HepG2 (cell line): ENCODE results near the gene MAP3K2. TPM values are rescaled to one million over a fixed set of nuclear protein-coding genes. Genes with fewer than 3 reads are reported as not detected.
A peak's percentile ranks its signal among the peaks of the same experiment; 100 is the strongest.
"Not testable (repeated sequence)": the region's sequence is repeated elsewhere in the genome, so short reads cannot be mapped to it uniquely, and the experiment has no call there.

Source experiments
- ATAC-seq: fragments of 200-7000 bp; cut with Tn5 transposase; 3 replicates; pipeline ENCODE4 v1.9.1; 2020; ENCODE audit warnings: mild to moderate bottlenecking, moderate library complexity
- BruUV-seq: library from RNA; stranded (reverse); fragments of 400-500 nt; replicated peaks from 2 replicates; lab custom pipeline; 2021; lab: Mats Ljungman, UMichigan
- CTCF ChIA-PET: fragments of 300-600 bp; formaldehyde crosslinking; extraction: SDS; loops from one replicate; lab custom pipeline; 2021; ENCODE audit warnings: low total read pairs, inconsistent platforms, low intra/inter-chr PET ratio; lab: Yijun Ruan, JAX
- POLR2A ChIA-PET: fragments of 350-600 bp; sonication (Branson Sonifier 250); formaldehyde crosslinking; loops from one replicate; lab custom pipeline; 2020; ENCODE audit warnings: antibody characterized with exemption, inconsistent platforms; lab: Yijun Ruan, JAX
- DNase-seq: peaks from one replicate; pipeline ENCODE4 v3.0.0-alpha.2; 2015; ENCODE audit warnings: low spot score
- FAIRE-seq: peaks from 3 replicates; lab custom pipeline; 2011; peaks lifted over from hg19 to GRCh38; lab: Jason Lieb, UNC
- H2AFZ ChIP-seq: one replicate; pipeline ENCODE4 v1.6.1; 2011; ENCODE audit warnings: low read length, inconsistent platforms
- H3K27ac ChIP-seq: fragments of 300-600 bp; 3 replicates; pipeline ENCODE4 v1.8.0; 2011; ENCODE audit warnings: mixed run types, mild to moderate bottlenecking, mixed read lengths, low read length, inconsistent platforms; ENCODE audit not compliant: insufficient read depth; ENCODE audit errors: extremely low read length
- H3K27me3 ChIP-seq, 2 experiments: fragments of 200-600 bp in 1 of 2; 2 replicates in 1 of 2; 3 replicates in 1 of 2; pipeline versions ENCODE4 v1.6.0 to v1.8.0; 2011; ENCODE audit warnings: low read length in 2 of 2, mild to moderate bottlenecking in 2 of 2, moderate library complexity in 2 of 2, inconsistent platforms in 1 of 2; ENCODE audit not compliant: insufficient read depth in 2 of 2, control insufficient read depth in 1 of 2
- H3K36me3 ChIP-seq, 2 experiments: fragments of 200-600 bp in 1 of 2; replicated peaks in 1 of 2; 2 replicates in 1 of 2; 3 replicates in 1 of 2; pipeline versions ENCODE4 v1.5.1 to v1.8.0; 2011; ENCODE audit warnings: low read length in 2 of 2, inconsistent platforms in 1 of 2; ENCODE audit not compliant: insufficient read depth in 2 of 2, control insufficient read depth in 1 of 2
- H3K4me1 ChIP-seq: 2 replicates; pipeline ENCODE4 v1.5.1; 2012; ENCODE audit warnings: low read length, inconsistent platforms; ENCODE audit not compliant: insufficient read depth
- H3K4me2 ChIP-seq: 2 replicates; pipeline ENCODE4 v1.6.0; 2011; ENCODE audit warnings: low read depth, low read length, inconsistent platforms
- H3K4me3 ChIP-seq, 3 experiments: fragments of 200-600 bp in 1 of 3; sonication (generic), shearing (Covaris generic) in 1 of 3; replicated peaks in 1 of 3; 2 replicates each; pipeline ENCODE4 v1.5.1; 2011 to 2016; ENCODE audit warnings: low read length in 3 of 3, inconsistent platforms in 2 of 3, low read depth in 2 of 3, mild to moderate bottlenecking in 2 of 3, control low read depth in 1 of 3, mixed read lengths in 1 of 3; ENCODE audit not compliant: insufficient read depth in 1 of 3
- H3K79me2 ChIP-seq: one replicate; pipeline ENCODE4 v1.6.1; 2011; ENCODE audit warnings: low read length, inconsistent platforms; ENCODE audit not compliant: insufficient read depth
- H3K9ac ChIP-seq: 2 replicates; pipeline ENCODE4 v1.6.0; 2011; ENCODE audit warnings: mild to moderate bottlenecking, low read depth, low read length, inconsistent platforms; ENCODE audit not compliant: insufficient read depth
- H3K9me3 ChIP-seq: 2 replicates; pipeline ENCODE4 v1.5.1; 2012; ENCODE audit warnings: mild to moderate bottlenecking, low read length
- H4K20me1 ChIP-seq: 2 replicates; pipeline ENCODE4 v1.6.0; 2011; ENCODE audit warnings: inconsistent platforms, mild to moderate bottlenecking, low read length, moderate library complexity; ENCODE audit not compliant: insufficient read depth
- CREM ChIP-seq, 2 experiments: sonication (generic) in 1 of 2; formaldehyde crosslinking in 1 of 2; IDR thresholded peaks; 2 replicates each; pipeline versions ENCODE4 v1.4.0 to v1.6.1; 2016 to 2020; ENCODE audit warnings: antibody characterized with exemption in 1 of 2, mild to moderate bottlenecking in 1 of 2, missing genetic modification reagents in 1 of 2
- FOXJ3 ChIP-seq: sonication (generic); formaldehyde crosslinking; IDR thresholded peaks from 2 replicates; pipeline ENCODE4 v1.4.0; 2020; ENCODE audit warnings: missing genetic modification reagents, mild to moderate bottlenecking, borderline replicate concordance
- HDAC1 ChIP-seq: sonication (generic); formaldehyde crosslinking; IDR thresholded peaks from 2 replicates; pipeline ENCODE4 v1.5.1; 2020; ENCODE audit warnings: mild to moderate bottlenecking, missing genetic modification reagents
- HNF4A ChIP-seq: sonication (generic); formaldehyde crosslinking; IDR thresholded peaks from 2 replicates; pipeline ENCODE4 v1.4.0; 2020; ENCODE audit warnings: missing genetic modification reagents
- NR2F6 ChIP-seq, 2 experiments: IDR thresholded peaks; 2 replicates each; pipeline ENCODE4 v1.6.1; 2016; ENCODE audit warnings: antibody characterized with exemption in 1 of 2, mild to moderate bottlenecking in 1 of 2
- PAXIP1 ChIP-seq: sonication (generic); formaldehyde crosslinking; conservative IDR thresholded peaks from 2 replicates; pipeline ENCODE4 v1.4.0; 2020; ENCODE audit warnings: mild to moderate bottlenecking, missing genetic modification reagents, moderate library complexity
- SAP130 ChIP-seq: IDR thresholded peaks from 2 replicates; pipeline ENCODE4 v1.6.1; 2016; ENCODE audit warnings: low read depth
- SOX13 ChIP-seq, 3 experiments: fragments of 450-650 bp in 1 of 3; sonication (generic) in 1 of 3; formaldehyde crosslinking in 1 of 3; IDR thresholded peaks in 2 of 3; conservative IDR thresholded peaks in 1 of 3; 2 replicates each; pipeline versions ENCODE4 v1.5.0 to v1.6.1; 2016 to 2020; ENCODE audit warnings: antibody characterized with exemption in 1 of 3, mild to moderate bottlenecking in 1 of 3, missing compliant biosample characterization in 1 of 3, missing genetic modification reagents in 1 of 3, moderate library complexity in 1 of 3
- SOX6 ChIP-seq, 2 experiments: fragments of 450-650 bp in 1 of 2; sonication (generic) in 1 of 2; formaldehyde crosslinking in 1 of 2; IDR thresholded peaks; 2 replicates each; pipeline versions ENCODE4 v1.4.0 to v1.6.1; 2017 to 2020; ENCODE audit warnings: antibody characterized with exemption in 1 of 2, mild to moderate bottlenecking in 1 of 2, missing genetic modification reagents in 1 of 2
- SP5 ChIP-seq: IDR thresholded peaks from 2 replicates; pipeline ENCODE4 v1.6.1; 2016; ENCODE audit warnings: low read depth, borderline replicate concordance
- ZNF280D ChIP-seq: sonication (generic); formaldehyde crosslinking; IDR thresholded peaks from 2 replicates; pipeline ENCODE4 v1.5.1; 2020; ENCODE audit warnings: mild to moderate bottlenecking, missing genetic modification reagents
- ZNF362 ChIP-seq: sonication (generic); formaldehyde crosslinking; IDR thresholded peaks from 2 replicates; pipeline ENCODE4 v1.4.0; 2020; ENCODE audit warnings: missing genetic modification reagents, mild to moderate bottlenecking, borderline replicate concordance
- ZNF652 ChIP-seq: IDR thresholded peaks from 2 replicates; pipeline ENCODE4 v1.6.1; 2016; ENCODE audit warnings: low read depth, borderline replicate concordance
- WGBS: methylation state at CpG from one replicate; pipeline ENCODE4 v1.1.6; 2017; ENCODE audit warnings: low lambda C conversion rate; 5-methylcytosine and 5-hydroxymethylcytosine counted together
- in situ Hi-C: cut with HindIII; loops from 2 replicates; pipeline ENCODE4 v1.10.0; 2017; ENCODE audit warnings: low pct_unique_long_range_greater_than_20kb; ENCODE audit not compliant: extremely low pct_ligation_motif_present
- intact Hi-C: fragments of 100-400 bp; cut with micrococcal nuclease; formaldehyde crosslinking; loops from one replicate; pipeline ENCODE4 v1.10.0; 2022; ENCODE audit not compliant: unreplicated experiment
- polyA plus RNA-seq, 8 experiments: library from polyadenylated mRNA; depleted of rRNA in 3 of 8; stranded (reverse) in 7 of 8; unstranded in 1 of 8; fragments of >200 nt; fragmentation: Illumina TruSeq in 4 of 8; extraction: Trizol in 4 of 8; gene quantifications; 2 replicates each; pipeline versions ENCODE4 v1.2.1 to v1.2.3, GENCODE V29; 2011 to 2016; ENCODE audit warnings: low read depth in 4 of 8, missing spikeins in 1 of 8, mixed read lengths in 1 of 8; ENCODE audit not compliant: insufficient read depth in 1 of 8
- total RNA-seq, 5 experiments: library from RNA; depleted of rRNA; stranded (reverse); fragments of >200 nt; fragmentation: Illumina TruSeq; extraction: Trizol; gene quantifications; 2 replicates each; pipeline ENCODE4 v1.2.3, GENCODE V29; 2016; ENCODE audit warnings: low read depth in 1 of 5

Gene MAP3K2
- total and polyA plus RNA-seq, 2 of the 13 experiments (the other 11 are each of a cell fraction or from before 2014, with no cell fraction given) = 12.2 to 37.2 TPM

GRCh38 chr2:127353873-127354676 lies 33.7 kb downstream of the MAP3K2 start:
- peak; percentile 70 for ATAC-seq
- CTCF ChIA-PET = interaction anchor here (2.0 to 2.8 kb wide), 2 partner anchors 99 to 125 kb away, joined by 10 to 18 read pairs; no protein-coding TSS in a partner anchor
- H4K20me1 ChIP-seq; FAIRE-seq; H3K27me3 ChIP-seq; H3K9me3 ChIP-seq; intact Hi-C loops; H3K9ac ChIP-seq; H3K4me3 ChIP-seq; H3K36me3 ChIP-seq; H2AFZ ChIP-seq; POLR2A ChIA-PET; DNase-seq; in situ Hi-C loops; TF ChIP-seq NR2F6 (CRISPR knock-in tag; IDR thresholded peaks at IDR 0.05); SOX6 (IDR thresholded peaks at IDR 0.05); SOX13 (IDR thresholded peaks at IDR 0.05); CREM (CRISPR knock-in tag; IDR thresholded peaks at IDR 0.05): not testable (repeated sequence)
- H3K4me1 ChIP-seq = peaks cover 50% of the 10 kb centered on the region
- TSS peak; percentile 4 for BruUV-seq
- H3K4me2 ChIP-seq = peak overlapping the region; percentile 47
- 28% methylated on average over 6 of the region's 6 CpGs for WGBS
- H3K27ac ChIP-seq = peak overlapping the region; percentile 22
- peaks cover 84% of the 10 kb centered on the region for H3K79me2 ChIP-seq
- TF ChIP-seq SP5 (peak; percentile 33; the same call in 1 of the 2 replicates), NR2F6 (IDR thresholded peaks at IDR 0.05) (peak; percentile 30), SOX6 (CRISPR knock-in tag; IDR thresholded peaks at IDR 0.05) (peak; percentile 80), FOXJ3 (CRISPR knock-in tag) (0 out of 2 replicates have a peak, but pooled peaks have one; percentile 6), SOX13 (CRISPR knock-in tag; conservative IDR thresholded peaks at IDR 0.05 in 1 of 2, IDR thresholded peaks at IDR 0.05 in 1 of 2) (peak in 1 of 2 experiments; percentile 73; a peak in 2 of 4 replicates), ZNF652 (CRISPR knock-in tag) (peak; percentile 56; the same call in 1 of the 2 replicates), ZNF280D (CRISPR knock-in tag) (0 out of 2 replicates have a peak, but pooled peaks have one; percentile 35), SAP130 (CRISPR knock-in tag) (0 out of 2 replicates have a peak, but pooled peaks have one; percentile 19), HDAC1 (CRISPR knock-in tag) (0 out of 2 replicates have a peak, but pooled peaks have one; percentile 29), HNF4A (CRISPR knock-in tag) (0 out of 2 replicates have a peak, but pooled peaks have one; percentile 26), CREM (IDR thresholded peaks at IDR 0.05) (0 out of 2 replicates have a peak, but pooled peaks have one; percentile 14), PAXIP1 (CRISPR knock-in tag) (peak; percentile 47), ZNF362 (CRISPR knock-in tag) (peak; percentile 52; the same call in 1 of the 2 replicates)
